A549 (cell line): ENCODE measurements around the gene SMAD3. TPM values are rescaled to one million over a fixed set of nuclear protein-coding genes. Genes with fewer than 3 reads are reported as not detected.

Source experiments
- BCL3 ChIP-seq: fragments of >200 bp; sonication (Bioruptor Twin); formaldehyde crosslinking; IDR thresholded peaks from 3 replicates; pipeline ENCODE4 v1.6.1; 2016
- CBX8 ChIP-seq: fragments of 200-600 bp; sonication (generic); IDR thresholded peaks from 2 replicates; pipeline ENCODE4 v1.6.1; 2016
- CEBPB ChIP-seq, 2 experiments: fragments of >200 bp in 1 of 2; sonication (Bioruptor Twin) in 1 of 2; formaldehyde crosslinking in 1 of 2; IDR thresholded peaks; 2 replicates each; pipeline ENCODE4 v1.6.1; 2012 to 2016
- CHD2 ChIP-seq: fragments of 150-350 bp; IDR thresholded peaks from 2 replicates; pipeline ENCODE4 v1.6.1; 2014; ENCODE audit warnings: low read length; ENCODE audit not compliant: partially characterized antibody
- CHD4 ChIP-seq: fragments of 200-600 bp; sonication (generic); IDR thresholded peaks from 2 replicates; pipeline ENCODE4 v1.6.1; 2016; ENCODE audit warnings: antibody characterized with exemption, mild to moderate bottlenecking, borderline replicate concordance
- EHMT2 ChIP-seq: fragments of 200-600 bp; sonication (generic); IDR thresholded peaks from 2 replicates; pipeline ENCODE4 v1.6.1; 2016; ENCODE audit warnings: antibody characterized with exemption, low read depth, mild to moderate bottlenecking, moderate library complexity
- FOSB ChIP-seq: fragments of 250-450 bp; sonication (Bioruptor Pico); IDR thresholded peaks from 2 replicates; pipeline ENCODE4 v1.5.0; 2020; ENCODE audit warnings: mild to moderate bottlenecking, moderate library complexity
- FOXS1 ChIP-seq: fragments of 250-450 bp; sonication (Bioruptor Pico); IDR thresholded peaks from 2 replicates; pipeline ENCODE4 v1.5.0; 2020; ENCODE audit warnings: mild to moderate bottlenecking, moderate library complexity
- GATA3 ChIP-seq: IDR thresholded peaks from 2 replicates; pipeline ENCODE4 v1.6.1; 2012; ENCODE audit warnings: borderline replicate concordance
- HDAC2 ChIP-seq: fragments of 200-600 bp; sonication (generic); IDR thresholded peaks from 2 replicates; pipeline ENCODE4 v1.6.1; 2016
- HEYL ChIP-seq: fragments of 250-450 bp; sonication (Bioruptor Pico); IDR thresholded peaks from 2 replicates; pipeline ENCODE4 v1.8.0; 2021; ENCODE audit warnings: mild to moderate bottlenecking, moderate library complexity
- HMGXB4 ChIP-seq: fragments of 250-450 bp; sonication (Bioruptor Pico); IDR thresholded peaks from 2 replicates; pipeline ENCODE4 v1.5.0; 2021; ENCODE audit warnings: mild to moderate bottlenecking, moderate library complexity, borderline replicate concordance
- HOXA7 ChIP-seq: fragments of 250-450 bp; sonication (Bioruptor Pico); IDR thresholded peaks from 2 replicates; pipeline ENCODE4 v1.5.0; 2020; ENCODE audit warnings: mild to moderate bottlenecking, moderate library complexity
- HOXB5 ChIP-seq: fragments of 250-450 bp; sonication (Bioruptor Pico); IDR thresholded peaks from 2 replicates; pipeline ENCODE4 v1.5.0; 2020; ENCODE audit warnings: mild to moderate bottlenecking, moderate library complexity
- JUN ChIP-seq, 2 experiments: fragments of >200 bp; sonication (Bioruptor Twin); formaldehyde crosslinking; IDR thresholded peaks; 2 replicates in 1 of 2; 3 replicates in 1 of 2; pipeline ENCODE4 v1.6.1; 2016 to 2017
- JUNB ChIP-seq: fragments of >200 bp; sonication (Bioruptor Twin); formaldehyde crosslinking; IDR thresholded peaks from 2 replicates; pipeline ENCODE4 v1.6.1; 2016
- MAFK ChIP-seq: fragments of 450-650 bp; IDR thresholded peaks from 2 replicates; pipeline ENCODE4 v1.6.1; 2014; ENCODE audit not compliant: partially characterized antibody
- NPAS2 ChIP-seq: fragments of 250-450 bp; sonication (Bioruptor Pico); IDR thresholded peaks from 2 replicates; pipeline ENCODE4 v1.8.0; 2022; ENCODE audit warnings: mild to moderate bottlenecking, moderate library complexity, borderline replicate concordance
- NR3C1 ChIP-seq: fragments of >200 bp; sonication (Bioruptor Twin); formaldehyde crosslinking; IDR thresholded peaks from 3 replicates; pipeline ENCODE4 v1.6.1; 2017
- PBX3 ChIP-seq: IDR thresholded peaks from 2 replicates; pipeline ENCODE4 v1.6.1; 2012
- POLR2A ChIP-seq: IDR thresholded peaks from 2 replicates; pipeline ENCODE4 v1.6.1; 2012; ENCODE audit warnings: mild to moderate bottlenecking, low read length
- RAD21 ChIP-seq, 2 experiments: fragments of >200 bp in 1 of 2; sonication (Bioruptor Twin) in 1 of 2; formaldehyde crosslinking in 1 of 2; IDR thresholded peaks in 1 of 2; conservative IDR thresholded peaks in 1 of 2; 2 replicates in 1 of 2; 3 replicates in 1 of 2; pipeline ENCODE4 v1.6.1; 2012 to 2018; ENCODE audit warnings: inconsistent platforms in 1 of 2
- RARB ChIP-seq: fragments of 250-450 bp; sonication (Bioruptor Pico); IDR thresholded peaks from 2 replicates; pipeline ENCODE4 v1.8.0; 2021; ENCODE audit warnings: mild to moderate bottlenecking, moderate library complexity
- RCOR1 ChIP-seq: fragments of 150-350 bp; IDR thresholded peaks from 2 replicates; pipeline ENCODE4 v1.6.1; 2014; ENCODE audit warnings: antibody characterized with exemption, low read length, low read depth
- REST ChIP-seq: fragments of 200-600 bp; sonication (generic); IDR thresholded peaks from 2 replicates; pipeline ENCODE4 v1.6.1; 2016; ENCODE audit warnings: antibody characterized with exemption, mild to moderate bottlenecking, moderate library complexity
- RNF2 ChIP-seq: fragments of 200-600 bp; sonication (generic); IDR thresholded peaks from 2 replicates; pipeline ENCODE4 v1.6.1; 2016; ENCODE audit warnings: low read depth, mild to moderate bottlenecking, antibody characterized with exemption, moderate library complexity, borderline replicate concordance
- TP53 ChIP-seq: fragments of 250-450 bp; sonication (Bioruptor Pico); IDR thresholded peaks from 2 replicates; pipeline ENCODE4 v1.5.0; 2021; ENCODE audit warnings: mild to moderate bottlenecking, moderate library complexity
- ZC3H11A ChIP-seq: fragments of 450-650 bp; IDR thresholded peaks from 2 replicates; pipeline ENCODE4 v1.6.1; 2014; ENCODE audit warnings: antibody characterized with exemption, mild to moderate bottlenecking
- polyA plus RNA-seq, 4 experiments: library from polyadenylated mRNA; depleted of rRNA in 3 of 4; stranded (reverse); fragments of >200 nt; fragmentation: RNase III in 1 of 4; extraction: RNeasy Plus Mini Kit Qiagen cat#74134 plus additional on column Dnase treatment in 1 of 4; gene quantifications; 2 replicates in 3 of 4; 3 replicates in 1 of 4; pipeline ENCODE4 v1.2.3, GENCODE V29; 2011 to 2017
- TF ChIP-seq, protein P1 (sequence below): fragments of >200 bp; sonication (Bioruptor Twin); formaldehyde crosslinking; IDR thresholded peaks from 2 replicates; pipeline ENCODE4 v1.6.1; 2016
- TF ChIP-seq, protein P2 (sequence below): fragments of 150-350 bp; IDR thresholded peaks from 2 replicates; pipeline ENCODE4 v1.6.1; 2014; ENCODE audit warnings: low read depth, mild to moderate bottlenecking, low read length
- TF ChIP-seq, protein P3 (sequence below): fragments of 450-650 bp; IDR thresholded peaks from 2 replicates; pipeline ENCODE4 v1.6.1; 2014; ENCODE audit warnings: antibody characterized with exemption
- TF ChIP-seq, protein P4 (sequence below): IDR thresholded peaks from 2 replicates; pipeline ENCODE4 v1.6.1; 2012

SMAD3 gene
- polyA plus RNA-seq, 2 of the 4 experiments (the other 2 are of a cell fraction) = 74.6 to 77.2 TPM

DNA sequence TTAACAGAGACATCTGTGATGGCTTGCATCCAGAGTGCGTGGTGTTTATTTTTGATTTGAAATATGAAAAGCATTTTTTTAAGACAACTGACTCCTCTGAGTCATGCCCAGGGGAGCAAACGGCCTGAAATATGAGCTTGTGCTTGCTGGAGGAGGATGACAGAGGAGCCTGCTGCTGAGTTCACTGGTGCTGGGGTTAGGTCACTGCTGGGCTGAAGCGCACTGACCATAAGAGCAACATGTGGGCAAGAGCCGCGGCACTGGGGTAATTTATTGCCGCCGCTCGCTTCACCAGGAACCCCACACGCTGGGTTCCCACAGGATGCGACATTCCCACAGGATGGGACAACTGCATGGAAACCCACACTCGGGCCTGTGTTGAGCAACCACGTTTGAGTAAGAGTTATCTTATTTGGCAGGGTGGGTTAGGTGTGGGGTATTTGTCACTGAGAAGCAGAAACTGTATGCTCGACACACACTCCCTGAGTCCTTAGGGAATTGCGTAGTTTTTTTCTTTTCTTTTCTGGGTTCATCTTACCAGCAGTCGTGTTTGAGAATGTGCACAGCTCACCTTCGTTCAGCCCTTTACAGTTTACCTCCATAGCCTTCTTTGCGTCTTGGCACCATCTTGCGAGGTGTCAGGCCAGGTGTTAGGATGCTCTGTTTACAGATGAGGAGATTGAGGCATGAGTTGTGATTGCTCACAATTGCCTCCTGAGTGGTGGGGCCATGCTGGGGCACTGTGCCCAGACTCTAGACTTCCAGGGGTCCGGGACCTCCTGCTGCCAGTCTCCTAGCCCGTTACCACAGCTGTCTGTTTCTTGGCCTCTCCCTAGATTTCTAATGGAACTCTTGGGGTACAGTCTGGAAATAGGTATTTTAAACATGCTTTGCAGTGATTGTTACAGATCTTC is 60.4 kb downstream of the SMAD3 start (continued):
- TF ChIP-seq POLR2A = peak; percentile 35
- TF ChIP-seq, protein P1, sequence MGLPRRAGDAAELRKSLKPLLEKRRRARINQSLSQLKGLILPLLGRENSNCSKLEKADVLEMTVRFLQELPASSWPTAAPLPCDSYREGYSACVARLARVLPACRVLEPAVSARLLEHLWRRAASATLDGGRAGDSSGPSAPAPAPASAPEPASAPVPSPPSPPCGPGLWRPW = 0 out of 2 replicates have a peak, but pooled peaks have one; percentile 32
- TF ChIP-seq, protein P2, sequence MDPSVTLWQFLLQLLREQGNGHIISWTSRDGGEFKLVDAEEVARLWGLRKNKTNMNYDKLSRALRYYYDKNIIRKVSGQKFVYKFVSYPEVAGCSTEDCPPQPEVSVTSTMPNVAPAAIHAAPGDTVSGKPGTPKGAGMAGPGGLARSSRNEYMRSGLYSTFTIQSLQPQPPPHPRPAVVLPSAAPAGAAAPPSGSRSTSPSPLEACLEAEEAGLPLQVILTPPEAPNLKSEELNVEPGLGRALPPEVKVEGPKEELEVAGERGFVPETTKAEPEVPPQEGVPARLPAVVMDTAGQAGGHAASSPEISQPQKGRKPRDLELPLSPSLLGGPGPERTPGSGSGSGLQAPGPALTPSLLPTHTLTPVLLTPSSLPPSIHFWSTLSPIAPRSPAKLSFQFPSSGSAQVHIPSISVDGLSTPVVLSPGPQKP = no peak
- TF ChIP-seq NPAS2 (CRISPR knock-in tag) = no peak
- peak; percentile 52; the same call in 1 of the 2 replicates for TF ChIP-seq HOXA7 (CRISPR knock-in tag)
- TF ChIP-seq, protein P3, sequence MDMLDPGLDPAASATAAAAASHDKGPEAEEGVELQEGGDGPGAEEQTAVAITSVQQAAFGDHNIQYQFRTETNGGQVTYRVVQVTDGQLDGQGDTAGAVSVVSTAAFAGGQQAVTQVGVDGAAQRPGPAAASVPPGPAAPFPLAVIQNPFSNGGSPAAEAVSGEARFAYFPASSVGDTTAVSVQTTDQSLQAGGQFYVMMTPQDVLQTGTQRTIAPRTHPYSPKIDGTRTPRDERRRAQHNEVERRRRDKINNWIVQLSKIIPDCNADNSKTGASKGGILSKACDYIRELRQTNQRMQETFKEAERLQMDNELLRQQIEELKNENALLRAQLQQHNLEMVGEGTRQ = no peak; the same call in 1 of the 2 replicates
- no peak for TF ChIP-seq EHMT2
- peak; percentile 19 for TF ChIP-seq MAFK
- peak; percentile 85 for TF ChIP-seq FOXS1 (CRISPR knock-in tag)
- TF ChIP-seq CHD4 = no peak
- no peak for TF ChIP-seq RCOR1
- peak; percentile 75 for TF ChIP-seq BCL3
- no peak for TF ChIP-seq HDAC2
- TF ChIP-seq ZC3H11A = no peak; the same call in 1 of the 2 replicates
- 0 out of 2 replicates have a peak, but pooled peaks have one; percentile 60 for TF ChIP-seq FOSB (CRISPR knock-in tag)
- TF ChIP-seq TP53 (CRISPR knock-in tag) = peak; percentile 69; the same call in 1 of the 2 replicates
- peak; percentile 95 for TF ChIP-seq JUNB
- TF ChIP-seq PBX3 = 0 out of 2 replicates have a peak, but pooled peaks have one; percentile 72
- TF ChIP-seq JUN (IDR thresholded peaks at IDR 0.05) = peak; percentile 94 to 95
- TF ChIP-seq CHD2 = no peak
- TF ChIP-seq RARB = peak; percentile 27; the same call in 1 of the 2 replicates
- TF ChIP-seq CEBPB (IDR thresholded peaks at IDR 0.05) = peak; percentile 87 to 93
- peak; percentile 30 to 61; a peak in 4 of 5 replicates for TF ChIP-seq RAD21 (conservative IDR thresholded peaks at IDR 0.05 in 1 of 2, IDR thresholded peaks at IDR 0.05 in 1 of 2)
- no peak for TF ChIP-seq RNF2
- peak; percentile 90 for TF ChIP-seq GATA3
- no peak for TF ChIP-seq HMGXB4 (CRISPR knock-in tag)
- TF ChIP-seq HEYL (CRISPR knock-in tag) = peak; percentile 24; the same call in 1 of the 2 replicates
- no peak for TF ChIP-seq CBX8
- TF ChIP-seq, protein P4, sequence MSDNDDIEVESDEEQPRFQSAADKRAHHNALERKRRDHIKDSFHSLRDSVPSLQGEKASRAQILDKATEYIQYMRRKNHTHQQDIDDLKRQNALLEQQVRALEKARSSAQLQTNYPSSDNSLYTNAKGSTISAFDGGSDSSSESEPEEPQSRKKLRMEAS = peak; percentile 92
- peak; percentile 71; the same call in 1 of the 2 replicates for TF ChIP-seq HOXB5
- TF ChIP-seq REST = no peak
- no peak for TF ChIP-seq NR3C1
